ENCODE results near the gene ETS1.

- TF ChIP-seq POLR2A (IDR thresholded peaks at IDR 0.05) (no peak), CTCF (IDR thresholded peaks at IDR 0.05 in 8 of 11, conservative IDR thresholded peaks at IDR 0.05 in 3 of 11) (no peak), POLR2AphosphoS5 (IDR thresholded peaks at IDR 0.05) (peak in 1 of 3 donors; percentile 41)
These were observed 92.7 kb downstream of the ETS1 start for GRCh38 chr11:128494418-128495332.
